ENCODE results near the gene FALEC. TPM values are rescaled to one million over a fixed set of nuclear protein-coding genes. Genes with fewer than 3 reads are reported as not detected.

The FALEC gene
- total and polyA plus RNA-seq, 9 of the 15 experiments (the other 6 are each of a cell fraction or from before 2014, with no cell fraction given), result 0.15 to 1.8 (median 0.53) TPM; not detected in 5

DNA sequence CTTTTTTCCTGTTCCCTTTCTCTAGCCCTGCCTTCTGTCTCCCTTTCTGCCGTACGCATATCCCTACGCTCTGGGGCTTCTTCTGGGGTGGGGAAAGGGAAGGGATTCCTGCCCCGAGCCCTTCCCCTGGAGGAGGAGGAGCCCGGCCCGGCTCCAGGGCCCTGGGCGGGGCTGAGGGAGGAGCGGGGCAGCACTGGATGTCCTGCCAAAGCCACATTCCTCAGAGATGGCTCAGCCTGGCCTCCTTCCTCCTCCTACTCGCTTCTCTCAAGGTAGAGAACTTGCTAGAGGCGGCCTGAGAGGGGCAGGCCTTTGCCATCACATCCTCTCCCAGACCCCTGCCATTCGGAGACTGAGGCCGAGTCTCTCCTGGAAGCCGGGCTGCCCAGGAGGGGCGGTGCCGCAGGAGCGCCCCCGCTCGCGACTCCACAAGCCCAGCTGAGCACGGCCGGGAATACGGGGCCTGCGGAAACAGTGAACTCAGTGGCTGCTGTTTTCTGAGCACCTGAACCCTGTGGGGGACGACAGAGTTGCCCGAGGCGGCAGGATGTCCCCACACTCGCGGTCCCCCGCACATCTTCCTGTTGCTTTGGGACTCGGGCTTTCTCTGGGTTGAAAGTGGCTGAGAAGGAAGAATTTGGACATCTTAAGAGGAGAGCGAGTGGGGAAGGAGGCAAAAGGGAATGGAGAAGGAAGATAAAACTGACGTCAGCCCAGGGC, 45.9 kb downstream of the FALEC start (continued):
- 0 out of 2 replicates have a peak, but pooled peaks have one; percentile 16 for TF ChIP-seq E2F3 (CRISPR knock-in tag; IDR thresholded peaks at IDR 0.05)
- peak in 1 of 2 experiments; percentile 53 for TF ChIP-seq AFF1 (IDR thresholded peaks at IDR 0.05; ENCODE audit: low read depth in 1 of 2, partially characterized antibody in 2 of 2)
- TF ChIP-seq, protein P1, sequence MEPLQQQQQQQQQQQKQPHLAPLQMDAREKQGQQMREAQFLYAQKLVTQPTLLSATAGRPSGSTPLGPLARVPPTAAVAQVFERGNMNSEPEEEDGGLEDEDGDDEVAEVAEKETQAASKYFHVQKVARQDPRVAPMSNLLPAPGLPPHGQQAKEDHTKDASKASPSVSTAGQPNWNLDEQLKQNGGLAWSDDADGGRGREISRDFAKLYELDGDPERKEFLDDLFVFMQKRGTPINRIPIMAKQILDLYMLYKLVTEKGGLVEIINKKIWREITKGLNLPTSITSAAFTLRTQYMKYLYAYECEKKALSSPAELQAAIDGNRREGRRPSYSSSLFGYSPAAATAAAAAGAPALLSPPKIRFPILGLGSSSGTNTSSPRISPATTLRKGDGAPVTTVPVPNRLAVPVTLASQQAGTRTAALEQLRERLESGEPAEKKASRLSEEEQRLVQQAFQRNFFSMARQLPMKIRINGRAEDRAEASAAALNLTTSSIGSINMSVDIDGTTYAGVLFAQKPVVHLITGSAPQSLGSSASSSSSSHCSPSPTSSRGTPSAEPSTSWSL (CRISPR knock-in tag; IDR thresholded peaks at IDR 0.05; ENCODE audit: borderline replicate concordance), result no peak
- TF ChIP-seq MYBL2 (IDR thresholded peaks at IDR 0.05; ENCODE audit: low read depth), result no peak
- TF ChIP-seq MYBL2 (CRISPR knock-in tag; IDR thresholded peaks at IDR 0.05; ENCODE audit: borderline replicate concordance), result no peak
- TF ChIP-seq FOSL1 (tag; conservative IDR thresholded peaks at IDR 0.05), result peak; percentile 94
- TF ChIP-seq CCAR2 (IDR thresholded peaks at IDR 0.05; ENCODE audit: low read depth, low read length), result no peak
- TF ChIP-seq, protein P2, sequence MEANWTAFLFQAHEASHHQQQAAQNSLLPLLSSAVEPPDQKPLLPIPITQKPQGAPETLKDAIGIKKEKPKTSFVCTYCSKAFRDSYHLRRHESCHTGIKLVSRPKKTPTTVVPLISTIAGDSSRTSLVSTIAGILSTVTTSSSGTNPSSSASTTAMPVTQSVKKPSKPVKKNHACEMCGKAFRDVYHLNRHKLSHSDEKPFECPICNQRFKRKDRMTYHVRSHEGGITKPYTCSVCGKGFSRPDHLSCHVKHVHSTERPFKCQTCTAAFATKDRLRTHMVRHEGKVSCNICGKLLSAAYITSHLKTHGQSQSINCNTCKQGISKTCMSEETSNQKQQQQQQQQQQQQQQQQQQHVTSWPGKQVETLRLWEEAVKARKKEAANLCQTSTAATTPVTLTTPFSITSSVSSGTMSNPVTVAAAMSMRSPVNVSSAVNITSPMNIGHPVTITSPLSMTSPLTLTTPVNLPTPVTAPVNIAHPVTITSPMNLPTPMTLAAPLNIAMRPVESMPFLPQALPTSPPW (CRISPR knock-in tag; IDR thresholded peaks at IDR 0.05), result no peak
- TF ChIP-seq POLR2AphosphoS2 (IDR thresholded peaks at IDR 0.05; ENCODE audit: low read length), result peak; percentile 83; the same call in 1 of the 2 replicates
- no peak for TF ChIP-seq ZNF217 (CRISPR knock-in tag; IDR thresholded peaks at IDR 0.05)
- no peak for TF ChIP-seq ILK (tag; IDR thresholded peaks at IDR 0.05; ENCODE audit: borderline replicate concordance, low read depth)
- no peak for TF ChIP-seq NR1H2 (CRISPR knock-in tag; IDR thresholded peaks at IDR 0.05)
- TF ChIP-seq FOXM1 (IDR thresholded peaks at IDR 0.05; ENCODE audit: low read depth), result no peak; the same call in 1 of the 2 replicates
- TF ChIP-seq FOXM1 (CRISPR knock-in tag; IDR thresholded peaks at IDR 0.05; ENCODE audit: low read depth), result no peak
- TF ChIP-seq XRCC5 (IDR thresholded peaks at IDR 0.05; ENCODE audit: low read depth, low read length), result peak; percentile 7; the same call in 1 of the 2 replicates
- no peak; a peak in 1 of 4 replicates for TF ChIP-seq FOXA3 (CRISPR knock-in tag; conservative IDR thresholded peaks at IDR 0.05 in 1 of 2, IDR thresholded peaks at IDR 0.05 in 1 of 2)
- TF ChIP-seq NCOA4 (IDR thresholded peaks at IDR 0.05; ENCODE audit: partially characterized antibody), result no peak
- TF ChIP-seq CBX3 (IDR thresholded peaks at IDR 0.05; ENCODE audit: borderline replicate concordance in 1 of 2, low read length in 2 of 2), result 0 out of 3 replicates have a peak, but pooled peaks of 1 of the 2 experiments have one; percentile 5
- TF ChIP-seq FOXJ3 (CRISPR knock-in tag; IDR thresholded peaks at IDR 0.05), result no peak
- TF ChIP-seq ZNF699 (CRISPR knock-in tag; IDR thresholded peaks at IDR 0.05; ENCODE audit: insufficient replicate concordance), result no peak

Measured in K562 (cell line).